Calu3 (cell line): ENCODE results near the gene SH3RF1. TPM values are rescaled to one million over a fixed set of nuclear protein-coding genes. Genes with fewer than 3 reads are reported as not detected.

Experiments
- BruUV-seq: library from RNA; stranded (reverse); fragments of 400-500 nt; replicated peaks from 2 replicates; lab custom pipeline; 2021; lab: Mats Ljungman, UMichigan
- CTCF ChIA-PET: fragments of 300-600 bp; sonication (Branson Sonifier 250); formaldehyde crosslinking; loops from one replicate; lab custom pipeline; 2022; ENCODE audit warnings: antibody characterized with exemption; lab: Charles Lee
- DNase-seq: peaks from one replicate; pipeline ENCODE4 v3.0.0; 2022
- H3K27ac Mint-ChIP-seq: one replicate; pipeline ENCODE4 v1.8.0; 2022; ENCODE audit warnings: mixed read lengths; ENCODE audit not compliant: unreplicated experiment
- H3K27me3 Mint-ChIP-seq: one replicate; pipeline ENCODE4 v1.8.0; 2022; ENCODE audit warnings: mixed read lengths; ENCODE audit not compliant: unreplicated experiment
- H3K36me3 Mint-ChIP-seq: one replicate; pipeline ENCODE4 v1.8.0; 2022; ENCODE audit warnings: mild to moderate bottlenecking, moderate library complexity, mixed read lengths; ENCODE audit not compliant: insufficient read depth, unreplicated experiment
- H3K4me1 Mint-ChIP-seq: one replicate; pipeline ENCODE4 v1.8.0; 2022; ENCODE audit warnings: mild to moderate bottlenecking, low read depth, mixed read lengths; ENCODE audit not compliant: unreplicated experiment
- H3K4me3 Mint-ChIP-seq: one replicate; pipeline ENCODE4 v1.8.0; 2022; ENCODE audit warnings: mild to moderate bottlenecking, low read depth, moderate library complexity, mixed read lengths; ENCODE audit not compliant: unreplicated experiment
- H3K9me3 Mint-ChIP-seq: one replicate; pipeline ENCODE4 v1.8.0; 2022; ENCODE audit warnings: low read depth, mixed read lengths; ENCODE audit not compliant: unreplicated experiment
- CTCF ChIP-seq: fragments of 200-600 bp; IDR thresholded peaks from one replicate; pipeline ENCODE4 v1.8.0; 2022; ENCODE audit warnings: antibody characterized with exemption; ENCODE audit not compliant: unreplicated experiment
- intact Hi-C: fragments of 100-400 bp; cut with micrococcal nuclease; formaldehyde crosslinking; loops from one replicate; pipeline ENCODE4 v1.10.0; 2022; ENCODE audit not compliant: unreplicated experiment
- total RNA-seq: library from RNA; stranded (reverse); gene quantifications from 2 replicates; pipeline ENCODE4 v1.2.3, GENCODE V29; 2022

Gene SH3RF1
- total RNA-seq, 1 experiment from 2014 or later, result 70.1 TPM

- Mint-ChIP-seq H3K9me3 (no peaks in the 10 kb centered on the region), H3K27me3 (no peaks in the 10 kb centered on the region), H3K4me3 (peak overlapping the region; percentile 43), H3K27ac (peak overlapping the region; percentile 97), H3K36me3 (peaks cover 29% of the 10 kb centered on the region), H3K4me1 (peaks cover 30% of the 10 kb centered on the region)
- DNase-seq, result peak; percentile 56
- intact Hi-C loops, result loop anchor here (1.0 to 5.0 kb wide), 5 partner anchors 9 to 196 kb away; no protein-coding TSS in a partner anchor
- CTCF ChIA-PET, result interaction anchor here (0.6 to 1.9 kb wide), 3 partner anchors 44 to 92 kb away, joined by 5 to 9 read pairs (median 6); no protein-coding TSS in a partner anchor
- BruUV-seq, result no TSS peak
- TF ChIP-seq CTCF, result no peak
These were observed 199.9 kb downstream of the SH3RF1 start for GRCh38 chr4:169070895-169071218.

GRCh38 chr4:169070071-169070894, 200.5 kb downstream of the SH3RF1 start:
- Mint-ChIP-seq H3K36me3 (peaks cover 29% of the 10 kb centered on the region), H3K27me3 (no peaks in the 10 kb centered on the region), H3K9me3 (no peaks in the 10 kb centered on the region), H3K4me1 (peaks cover 30% of the 10 kb centered on the region), H3K4me3 (peak overlapping the region; percentile 54), H3K27ac (peak overlapping the region; percentile 97)
- DNase-seq, result peak; percentile 84
- intact Hi-C loops, result loop anchor here (1.0 to 5.0 kb wide), 5 partner anchors 10 to 197 kb away; no protein-coding TSS in a partner anchor
- TSS peak; percentile 60 for BruUV-seq
- TF ChIP-seq CTCF, result no peak
- CTCF ChIA-PET, result interaction anchor here (0.6 to 1.9 kb wide), 4 partner anchors 45 to 92 kb away, joined by 5 to 9 read pairs (median 6); partner anchors contain the start of gene CBR4

GRCh38 chr4:169068423-169068822, 202.3 kb downstream of the SH3RF1 start:
- peak; percentile 31 for DNase-seq
- BruUV-seq, result no TSS peak
- Mint-ChIP-seq H3K4me1 (peaks cover 30% of the 10 kb centered on the region), H3K4me3 (peak overlapping the region; percentile 10), H3K36me3 (peaks cover 29% of the 10 kb centered on the region), H3K27me3 (no peaks in the 10 kb centered on the region), H3K9me3 (no peaks in the 10 kb centered on the region), H3K27ac (peak overlapping the region; percentile 89)
- TF ChIP-seq CTCF, result no peak
- intact Hi-C loops, result no loop called here
- CTCF ChIA-PET, result no interaction called here

DNA sequence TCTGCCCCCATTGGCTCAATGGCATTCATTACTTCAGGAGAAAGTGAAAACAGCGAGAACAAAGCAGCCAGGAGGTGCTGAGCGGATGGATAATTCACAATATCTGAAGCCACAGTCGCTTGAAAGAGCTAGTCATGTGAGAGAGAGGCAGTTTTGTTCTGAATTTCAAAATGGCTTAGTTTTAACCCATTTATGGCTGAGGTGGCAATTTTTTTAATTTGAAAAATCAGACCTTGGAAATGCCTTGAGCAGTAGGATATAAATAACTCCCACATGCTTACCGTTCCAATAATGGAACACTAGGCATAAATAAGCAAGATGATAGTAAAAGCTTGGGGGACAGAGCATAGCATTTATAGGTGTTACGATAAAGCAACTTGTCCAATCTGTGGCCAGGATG, 203.8 kb downstream of the SH3RF1 start:
- no peak for DNase-seq
- Mint-ChIP-seq H3K27ac (no peak overlapping the region), H3K4me1 (peaks cover 30% of the 10 kb centered on the region), H3K9me3 (no peaks in the 10 kb centered on the region), H3K4me3 (no peak overlapping the region), H3K36me3 (peaks cover 21% of the 10 kb centered on the region), H3K27me3 (no peaks in the 10 kb centered on the region)
- intact Hi-C loops, result no loop called here
- CTCF ChIA-PET, result interaction anchor here (0.6 kb wide), 2 partner anchors 35 to 57 kb away, joined by 4 read pairs; partner anchors contain the start of gene CBR4
- no peak for TF ChIP-seq CTCF
- BruUV-seq, result no TSS peak
